Measurements from ENCODE around the gene NR2E3.

GRCh38 chr15:71776304-71776703 is 34.0 kb upstream of the NR2E3 start:
- TF ChIP-seq CTCF (conservative IDR thresholded peaks at IDR 0.05) = no peak
- TF ChIP-seq ZFX (IDR thresholded peaks at IDR 0.05) = no peak
